ENCODE data around the gene FLRT1. TPM values are rescaled to one million over a fixed set of nuclear protein-coding genes. Genes with fewer than 3 reads are reported as not detected.

The FLRT1 gene
- total RNA-seq, 1 experiment from 2014 or later = 1.4 TPM

DNA sequence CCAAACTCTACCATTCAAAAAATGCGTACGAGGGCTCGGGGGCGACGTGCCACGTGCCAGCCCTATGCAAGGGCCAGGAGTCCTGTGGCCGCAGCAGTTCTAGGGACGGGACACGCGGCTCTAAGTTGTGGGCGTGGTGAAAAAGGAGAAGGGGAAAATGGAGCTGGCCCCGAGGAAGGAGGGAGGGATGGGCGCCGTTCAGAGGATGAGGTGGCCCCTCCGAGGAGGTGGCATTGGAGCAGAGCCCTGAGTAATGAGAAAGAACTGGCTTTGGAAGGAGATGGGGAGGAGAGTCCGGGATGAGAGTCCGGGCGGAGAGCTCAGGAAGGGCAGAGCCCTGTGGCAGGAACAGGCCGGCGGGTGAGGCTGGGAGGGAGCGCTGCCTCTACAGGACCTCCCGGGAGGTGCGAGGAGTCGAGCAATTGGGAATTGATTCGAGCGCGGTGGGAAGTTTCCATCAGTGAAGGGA lies 28.5 kb upstream of the FLRT1 start:
- DNase-seq (ENCODE audit: low spot score) = no peak

DNA sequence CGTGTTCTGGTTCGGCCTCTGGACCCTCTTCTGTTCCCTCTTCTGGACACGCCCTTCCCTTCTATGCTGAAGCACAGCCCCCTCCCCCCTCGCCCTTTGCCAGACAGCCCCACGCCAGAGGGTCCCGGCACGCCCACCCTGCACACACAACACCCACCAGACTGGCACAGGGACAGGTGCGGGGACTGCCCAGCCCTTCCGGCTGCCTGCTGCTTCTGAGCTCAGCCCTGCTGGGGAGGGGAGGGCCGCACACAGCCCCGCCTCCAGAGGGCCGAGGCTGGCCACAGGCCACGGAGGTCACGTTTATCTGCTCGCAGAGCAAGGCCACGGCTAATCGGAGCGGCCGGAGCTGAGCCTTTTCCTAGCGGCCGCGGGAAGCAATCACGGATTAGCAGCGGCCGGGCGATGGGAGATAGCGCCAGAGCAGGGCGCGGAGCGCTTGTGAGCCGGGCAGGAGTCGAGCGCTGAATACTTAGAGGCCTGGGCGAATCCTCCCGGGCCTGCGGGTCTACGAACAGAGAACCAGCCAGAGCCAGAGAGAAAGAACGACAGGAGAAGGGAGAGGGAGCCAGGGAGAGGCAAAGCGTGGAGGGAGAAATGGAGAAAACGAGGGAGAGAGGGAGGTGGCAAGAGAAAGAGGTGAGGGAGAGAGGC lies 28.0 kb upstream of the FLRT1 start:
- DNase-seq (ENCODE audit: low spot score) = no peak

DNA sequence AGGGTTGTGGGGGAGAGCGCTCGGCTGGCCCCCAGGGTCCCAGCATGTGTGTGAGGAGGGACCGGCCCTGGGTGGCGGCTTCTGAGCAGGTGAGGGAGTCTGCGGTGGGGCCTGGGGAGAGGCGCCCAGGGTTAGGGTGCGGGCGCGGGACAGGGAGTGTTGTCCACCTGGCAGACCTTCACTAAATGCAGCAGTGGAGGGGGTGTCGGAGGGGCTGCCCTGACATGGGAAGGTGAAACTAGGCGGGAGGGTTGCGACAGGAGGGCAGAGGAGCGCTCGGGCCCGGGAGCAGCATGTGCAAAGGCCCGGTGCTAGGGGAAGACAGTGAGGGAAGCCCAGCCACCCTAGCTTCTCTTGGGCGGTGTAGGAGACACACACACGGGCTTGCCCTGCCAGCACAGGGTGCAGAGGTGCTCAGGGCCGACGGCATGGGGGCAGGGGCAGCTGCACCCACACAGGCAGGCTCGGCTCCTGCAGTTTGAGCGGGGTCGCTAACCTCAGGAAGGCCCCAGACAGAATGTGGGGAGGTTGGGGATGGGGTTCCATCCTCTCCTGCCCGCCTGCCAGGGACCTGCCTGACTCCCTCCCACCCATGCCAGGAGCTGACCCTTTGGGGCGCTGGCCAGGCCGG lies 27.3 kb upstream of the FLRT1 start:
- no peak for DNase-seq (ENCODE audit: low spot score)

DNA sequence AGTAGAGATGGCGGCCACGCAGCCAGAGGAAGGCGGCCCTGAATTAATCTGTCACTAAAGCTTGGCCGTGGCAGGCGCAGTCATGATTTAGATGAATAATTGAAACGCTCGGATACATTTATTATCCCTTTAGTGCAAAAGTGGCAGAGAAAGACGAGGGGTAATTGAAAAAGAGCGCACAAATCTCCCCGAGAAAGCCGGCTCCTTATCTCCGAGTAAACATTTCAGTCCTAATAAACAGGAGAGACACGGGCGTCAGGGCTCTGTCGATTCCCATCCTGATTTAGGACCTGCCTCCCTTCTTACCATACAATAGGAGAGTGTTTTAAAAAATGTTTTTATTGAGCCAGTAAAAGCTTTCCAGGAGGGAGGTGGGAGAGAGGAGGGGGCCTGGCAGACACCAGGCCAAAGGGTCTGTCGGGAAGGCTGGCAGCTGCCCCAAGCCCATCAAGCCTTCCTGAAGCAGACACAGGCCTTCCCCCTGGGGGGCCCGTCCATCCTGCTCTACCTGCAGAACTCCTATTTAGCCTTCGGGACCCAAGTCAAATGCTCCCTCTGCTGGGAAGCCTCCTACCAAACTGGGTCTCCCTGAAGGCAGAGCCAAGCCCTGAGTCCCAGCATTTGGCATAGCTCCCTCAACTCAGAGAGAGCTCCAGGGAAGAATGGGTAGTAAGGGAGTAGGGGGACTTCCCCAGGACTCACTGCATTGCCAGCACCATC lies 26.7 kb upstream of the FLRT1 start:
- DNase-seq (ENCODE audit: low spot score) = no peak

DNA sequence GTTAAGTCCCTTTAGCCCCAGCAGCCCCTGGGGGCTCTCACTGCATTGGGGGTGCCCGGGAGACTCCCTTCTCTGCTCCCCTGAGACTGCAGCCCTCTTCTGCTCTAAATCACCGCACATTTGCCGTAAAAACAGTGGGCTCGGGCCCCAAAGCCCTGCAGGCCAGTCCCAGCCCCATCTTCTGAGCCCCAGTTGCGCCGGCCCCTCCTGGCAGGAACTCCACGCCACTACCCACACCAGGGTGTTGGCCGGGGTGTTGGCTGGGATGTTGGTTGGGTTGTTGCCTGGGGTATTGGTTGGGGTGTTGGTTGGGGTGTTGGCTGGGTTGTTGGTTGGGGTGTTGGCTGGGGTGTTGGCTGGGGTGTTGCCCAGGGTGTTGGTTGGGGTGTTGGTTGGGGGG lies 26.0 kb upstream of the FLRT1 start:
- DNase-seq (ENCODE audit: low spot score) = no peak

DNA sequence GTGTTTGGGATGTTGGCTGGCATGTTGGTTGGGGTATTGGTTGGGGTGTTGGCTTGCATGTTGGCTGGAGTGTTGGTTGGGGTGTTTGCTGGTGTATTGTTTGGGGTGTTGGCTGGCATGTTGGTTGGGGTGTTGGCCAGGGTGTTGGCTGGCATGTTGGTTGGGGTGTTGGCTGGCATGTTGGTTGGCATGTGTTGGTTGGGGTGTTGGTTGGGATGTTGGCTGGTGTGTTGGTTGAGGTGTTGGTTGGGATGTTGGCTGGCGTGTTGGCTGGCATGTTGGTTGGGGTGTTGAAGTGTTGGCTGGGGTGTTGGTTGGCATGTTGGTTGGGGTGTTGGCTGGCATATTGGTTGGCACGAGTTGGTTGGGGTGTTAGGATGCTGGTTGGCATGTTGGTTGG lies 24.9 kb upstream of the FLRT1 start:
- DNase-seq (ENCODE audit: low spot score) = no peak

DNA sequence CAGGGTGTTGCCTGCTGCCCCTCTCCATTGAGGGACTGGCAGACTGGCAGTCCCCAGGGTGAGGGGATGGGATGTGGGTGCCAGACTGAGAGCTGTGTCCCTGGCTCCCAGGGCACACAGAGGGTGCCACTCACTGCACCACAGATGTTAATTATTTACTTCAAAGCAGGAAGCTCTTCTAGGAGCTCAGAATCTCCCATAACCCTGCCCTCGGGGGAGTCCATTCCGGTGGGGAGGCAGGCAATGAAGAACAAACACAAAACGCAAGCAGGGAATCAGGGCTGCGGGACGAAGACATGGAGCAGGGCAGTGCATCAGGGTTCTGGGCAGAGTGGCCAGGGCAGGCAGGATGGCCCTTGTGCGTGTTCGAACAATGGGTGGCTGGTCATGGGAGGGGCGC lies 24.4 kb upstream of the FLRT1 start:
- DNase-seq (ENCODE audit: low spot score) = no peak

DNA sequence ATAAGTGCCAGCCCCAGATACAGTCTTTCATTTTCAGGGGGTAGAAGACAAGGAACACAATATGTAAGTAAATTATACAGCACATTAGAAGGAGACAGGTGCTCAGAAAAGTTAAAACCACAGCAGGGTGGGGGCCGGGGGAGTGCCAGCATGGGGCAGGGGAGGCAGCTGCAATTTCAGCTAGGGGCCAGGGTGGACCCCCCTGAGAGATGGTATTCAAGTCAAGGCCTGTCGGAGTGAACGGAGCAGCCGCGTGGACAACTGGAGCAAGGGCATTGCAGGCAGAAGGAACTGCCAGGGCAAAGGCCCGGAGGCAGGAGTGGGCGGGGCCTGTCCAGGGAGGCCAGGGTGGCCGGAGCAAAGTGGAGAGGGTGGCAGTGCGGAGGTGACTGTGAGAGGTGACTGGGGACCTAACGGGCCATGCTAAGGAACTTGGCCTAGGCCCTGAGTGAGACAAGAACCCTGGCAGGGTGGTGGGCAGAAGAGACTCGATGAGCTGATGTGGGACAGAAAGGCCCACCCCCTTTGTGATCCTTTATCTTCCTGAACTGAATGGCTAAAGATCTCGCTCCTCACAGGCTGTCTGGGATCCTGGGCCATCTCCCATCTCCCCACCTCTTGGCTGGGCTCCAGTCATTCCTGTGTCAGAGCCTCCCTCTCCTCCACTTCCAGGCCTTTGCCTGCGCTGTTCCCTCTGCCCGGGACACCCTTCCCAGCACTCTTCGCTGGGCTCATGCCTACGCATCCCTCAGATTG lies 22.4 kb upstream of the FLRT1 start:
- no peak for DNase-seq (ENCODE audit: low spot score)

DNA sequence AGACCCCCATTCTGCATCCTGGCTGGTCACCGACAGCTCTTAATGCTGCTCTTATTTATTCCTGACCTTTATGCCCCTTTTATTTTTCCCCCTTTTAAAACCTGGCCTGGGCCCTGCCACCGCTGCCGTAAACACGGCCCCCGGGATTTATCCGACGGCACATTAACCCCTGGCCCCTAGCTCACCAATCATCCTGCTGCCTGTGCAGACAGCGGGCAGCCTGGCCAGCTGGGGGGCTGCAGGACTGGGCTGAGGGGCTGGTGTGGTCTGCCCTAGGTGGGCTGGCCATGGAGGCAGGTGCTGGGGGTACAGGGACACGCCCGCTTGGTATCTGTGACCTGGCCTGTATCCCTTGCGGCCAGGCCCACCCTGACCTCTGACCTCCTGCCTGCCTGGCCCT lies 21.4 kb upstream of the FLRT1 start:
- DNase-seq (ENCODE audit: low spot score) = no peak

DNA sequence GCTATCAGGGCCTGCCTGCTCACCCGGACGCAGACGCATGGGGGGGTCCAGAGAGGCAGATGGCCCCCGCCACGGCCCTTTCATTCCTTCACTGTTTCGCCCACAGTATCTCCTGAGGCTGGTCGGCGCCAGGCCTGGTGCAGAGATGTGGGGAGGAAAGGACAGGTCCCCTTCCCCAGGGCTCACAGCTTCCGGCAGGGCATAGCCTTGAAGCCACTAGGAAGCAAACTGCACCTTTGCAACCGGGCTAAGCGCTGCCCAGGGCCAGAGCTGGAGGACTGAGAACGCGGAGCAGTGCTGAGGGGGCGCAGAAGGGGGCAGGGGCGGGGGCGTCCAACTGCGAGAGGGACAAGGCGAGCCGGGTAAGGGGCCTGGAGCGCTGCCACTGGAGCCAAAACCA lies 20.2 kb upstream of the FLRT1 start:
- no peak for DNase-seq (ENCODE audit: low spot score)

DNA sequence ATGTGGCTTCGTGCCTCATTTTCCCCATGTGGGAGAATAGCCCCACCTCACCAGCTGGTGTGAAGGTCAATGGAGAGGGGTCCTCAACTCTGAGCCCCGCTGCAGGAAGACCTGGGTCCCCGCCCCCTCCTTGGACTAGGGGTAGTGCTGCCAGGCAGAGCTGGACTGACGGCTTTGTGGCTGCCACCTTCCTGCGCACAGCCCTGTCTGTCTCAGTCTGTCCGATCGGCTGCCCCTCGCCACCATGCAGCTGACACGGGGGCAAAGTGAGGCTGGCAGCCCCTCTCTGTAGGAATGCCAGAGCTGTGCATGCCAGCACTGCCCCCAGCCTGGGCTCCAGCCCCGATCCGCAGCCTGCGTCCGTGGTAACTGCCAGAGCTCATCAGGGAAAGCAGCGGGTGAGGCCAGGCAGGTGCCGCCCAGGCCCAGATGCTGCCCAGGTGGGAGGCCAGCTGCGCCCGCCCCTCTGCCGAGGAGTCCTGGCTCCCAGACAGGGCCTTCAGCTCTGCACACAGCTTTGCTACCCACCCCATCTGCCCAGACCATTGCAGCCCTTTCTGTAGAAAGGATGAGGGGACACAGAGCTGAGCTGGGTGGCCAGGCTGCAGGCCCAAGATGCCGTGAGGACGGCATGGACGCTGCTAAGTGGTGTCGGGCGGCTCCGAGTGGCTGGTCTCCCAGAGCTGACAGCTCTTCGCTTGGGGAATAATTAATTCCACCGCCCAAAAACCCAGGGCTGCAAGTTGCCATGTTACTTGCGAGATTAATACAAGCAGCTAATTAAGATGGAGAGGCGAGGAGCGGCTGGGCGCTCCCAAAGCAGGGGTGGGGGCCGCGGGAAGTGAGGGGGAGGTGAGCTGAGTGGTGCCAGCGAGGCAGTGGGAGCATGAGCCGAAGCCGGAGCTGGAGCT lies 19.5 kb upstream of the FLRT1 start:
- no peak for DNase-seq (ENCODE audit: low spot score)

DNA sequence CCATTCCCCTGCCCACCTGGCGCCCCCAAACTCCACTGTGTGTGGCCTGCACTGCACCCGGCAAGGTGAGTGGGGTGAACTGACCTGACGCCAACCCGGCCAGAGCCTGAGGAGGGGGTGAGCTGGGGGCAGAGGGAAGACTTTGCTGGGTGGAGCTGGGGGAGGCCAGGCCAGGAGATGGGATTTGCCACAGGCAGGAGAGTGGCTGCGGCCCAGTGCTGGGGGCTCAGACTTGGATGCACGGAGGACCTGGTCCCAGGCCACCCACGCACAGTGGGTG lies 17.8 kb upstream of the FLRT1 start:
- DNase-seq (ENCODE audit: low spot score) = no peak

DNA sequence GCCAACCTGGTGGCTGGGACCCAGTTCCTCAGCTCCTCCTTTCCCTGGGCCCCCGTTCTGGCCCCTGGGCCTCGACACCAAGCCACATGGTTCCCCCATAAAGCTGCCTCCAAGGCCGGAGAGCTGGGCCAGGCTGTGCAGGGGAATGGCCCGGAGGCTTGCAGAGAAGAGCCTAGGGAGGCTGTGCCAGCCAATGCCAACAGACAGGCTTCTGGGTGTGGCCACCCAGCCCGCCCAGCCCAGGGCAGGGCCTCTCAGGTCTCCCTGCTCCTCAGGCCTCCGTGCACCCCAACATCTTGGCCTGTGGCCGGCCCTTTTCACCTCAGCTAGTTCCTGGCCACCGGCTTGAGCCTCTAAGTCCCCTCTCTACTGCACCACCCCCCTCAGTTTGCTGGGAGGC lies 17.4 kb upstream of the FLRT1 start:
- no peak for DNase-seq (ENCODE audit: low spot score)

DNA sequence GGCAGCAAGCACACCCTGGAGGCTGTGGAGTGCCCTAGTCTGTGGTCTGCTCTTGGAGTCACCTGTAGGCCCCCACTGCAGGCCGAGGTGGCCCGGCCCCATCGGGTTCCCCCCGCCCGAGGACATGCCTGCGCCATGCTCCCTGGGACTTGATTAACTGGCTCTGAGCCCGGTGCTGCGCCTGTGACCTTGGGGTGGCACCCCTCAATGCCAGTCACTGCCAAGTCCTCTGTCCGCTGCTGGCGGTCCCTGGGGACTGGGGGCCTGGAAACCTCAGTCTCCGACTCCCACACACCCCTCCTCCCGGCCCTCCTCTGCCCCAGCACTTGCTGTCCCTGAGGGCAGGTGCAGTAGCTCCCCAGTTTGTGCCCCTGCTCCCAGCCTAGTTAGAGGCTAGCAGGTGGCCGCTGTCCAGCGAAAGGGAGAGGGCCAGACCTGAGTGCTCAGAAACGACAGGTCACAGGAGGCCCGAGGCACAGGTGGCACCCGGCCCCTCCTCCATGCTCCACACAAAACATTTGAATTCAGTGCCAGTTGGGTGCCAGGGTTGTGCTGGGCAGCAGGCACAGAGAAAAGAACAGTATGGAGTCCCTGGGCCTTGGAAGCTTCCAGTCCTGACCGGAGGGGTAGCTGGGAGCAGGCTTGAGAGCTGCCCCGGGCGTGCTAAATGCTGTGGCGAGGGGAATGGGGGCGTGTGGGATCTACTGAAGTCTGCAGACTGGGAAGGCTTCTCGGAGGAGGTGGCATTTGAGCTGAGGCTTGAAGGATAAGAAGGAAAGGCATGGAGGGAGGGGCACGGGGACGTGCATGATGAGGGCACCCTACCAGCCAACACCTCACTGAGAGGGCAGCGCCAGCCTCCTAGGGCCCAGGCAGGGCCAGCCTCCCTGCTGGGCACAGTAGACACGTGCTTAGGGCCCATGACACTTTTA lies 16.4 kb upstream of the FLRT1 start:
- no peak for DNase-seq (ENCODE audit: low spot score)

DNA sequence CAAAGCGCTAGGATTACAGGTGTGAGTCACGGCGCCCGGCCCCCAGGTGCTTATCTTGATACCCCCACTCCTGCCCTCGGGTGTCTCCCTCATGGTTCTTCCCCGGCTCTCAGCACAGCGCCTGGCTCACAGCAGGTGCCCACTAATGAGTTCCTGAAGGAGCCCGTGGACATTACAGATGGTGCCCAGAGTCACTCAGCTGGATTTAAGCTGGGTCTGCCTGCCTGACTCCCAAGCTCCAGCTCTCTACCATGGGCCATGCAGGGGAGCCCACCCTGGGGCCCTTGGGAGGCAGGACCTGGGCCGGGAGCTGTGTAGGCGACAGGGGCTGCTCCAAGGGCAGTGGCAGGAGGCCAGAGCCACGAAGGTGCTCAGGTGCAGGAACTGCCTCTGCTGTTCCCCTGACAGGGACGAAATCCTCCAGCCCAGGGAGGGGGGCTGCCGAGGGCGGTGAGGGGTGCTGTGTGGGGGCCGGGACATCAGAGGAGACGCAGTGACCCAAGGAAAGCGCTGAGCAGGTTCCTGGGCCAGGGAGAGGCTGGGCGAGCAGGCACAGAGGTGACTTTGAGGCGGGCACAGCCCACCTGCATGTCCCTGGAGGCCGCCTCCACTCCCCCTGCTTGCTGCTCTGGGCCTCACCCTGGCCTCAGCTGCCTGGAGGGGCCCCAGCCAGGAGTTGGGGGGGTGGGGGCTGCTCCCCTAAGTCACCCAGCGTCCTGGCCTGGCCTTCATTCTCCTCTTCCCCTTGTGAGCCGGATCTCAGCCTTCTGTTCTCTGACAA lies 14.6 kb upstream of the FLRT1 start:
- DNase-seq (ENCODE audit: low spot score) = no peak

DNA sequence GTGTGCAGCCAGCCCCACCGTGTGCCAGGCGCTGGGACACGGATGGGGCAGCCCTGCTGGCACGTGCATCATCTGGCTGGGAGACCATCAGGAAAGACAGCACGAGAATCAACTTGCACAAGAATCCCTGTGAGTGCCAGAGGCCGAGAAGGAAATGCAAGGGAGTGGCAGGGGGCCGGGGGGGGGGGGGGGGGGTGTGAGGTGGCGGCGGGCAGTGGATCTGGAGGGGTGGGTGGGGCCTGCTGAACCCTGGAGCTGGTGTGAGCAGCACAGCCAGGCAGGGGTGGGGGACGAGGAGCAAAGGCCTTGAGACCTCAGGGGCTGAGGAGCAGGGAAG lies 14.0 kb upstream of the FLRT1 start:
- DNase-seq (ENCODE audit: low spot score) = no peak

DNA sequence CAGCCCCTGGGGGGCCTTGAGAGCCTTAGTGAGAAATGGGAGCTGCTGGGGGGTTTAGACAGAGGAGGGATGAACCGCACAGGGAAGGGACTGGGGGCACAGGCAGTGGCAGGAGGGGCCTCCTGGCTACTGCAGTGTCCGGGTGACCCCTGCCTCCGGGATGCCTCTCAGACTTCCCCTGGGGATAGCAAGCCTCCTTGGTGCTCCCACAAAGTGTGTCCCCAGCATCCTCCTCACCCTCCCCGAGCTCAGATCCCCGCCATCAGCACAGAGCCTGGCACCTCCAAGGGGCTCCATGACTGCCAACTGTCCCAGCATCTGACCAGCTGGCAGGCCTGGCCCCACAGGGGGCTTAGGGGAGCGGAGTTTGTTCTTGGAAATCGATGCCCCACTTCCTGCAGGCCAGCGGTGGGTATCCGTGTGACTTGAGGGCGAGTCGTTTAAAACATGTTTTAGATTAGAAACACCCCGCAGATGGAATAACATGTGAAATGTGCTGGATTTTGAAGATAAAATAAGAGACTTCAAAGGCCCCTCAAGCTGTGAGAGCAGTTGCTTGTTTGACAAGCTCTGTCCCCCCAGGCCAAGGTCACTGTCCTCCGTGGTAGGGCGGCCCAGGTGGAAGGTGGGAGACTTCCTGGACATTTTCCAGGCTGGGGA lies 13.5 kb upstream of the FLRT1 start:
- no peak for DNase-seq (ENCODE audit: low spot score)

DNA sequence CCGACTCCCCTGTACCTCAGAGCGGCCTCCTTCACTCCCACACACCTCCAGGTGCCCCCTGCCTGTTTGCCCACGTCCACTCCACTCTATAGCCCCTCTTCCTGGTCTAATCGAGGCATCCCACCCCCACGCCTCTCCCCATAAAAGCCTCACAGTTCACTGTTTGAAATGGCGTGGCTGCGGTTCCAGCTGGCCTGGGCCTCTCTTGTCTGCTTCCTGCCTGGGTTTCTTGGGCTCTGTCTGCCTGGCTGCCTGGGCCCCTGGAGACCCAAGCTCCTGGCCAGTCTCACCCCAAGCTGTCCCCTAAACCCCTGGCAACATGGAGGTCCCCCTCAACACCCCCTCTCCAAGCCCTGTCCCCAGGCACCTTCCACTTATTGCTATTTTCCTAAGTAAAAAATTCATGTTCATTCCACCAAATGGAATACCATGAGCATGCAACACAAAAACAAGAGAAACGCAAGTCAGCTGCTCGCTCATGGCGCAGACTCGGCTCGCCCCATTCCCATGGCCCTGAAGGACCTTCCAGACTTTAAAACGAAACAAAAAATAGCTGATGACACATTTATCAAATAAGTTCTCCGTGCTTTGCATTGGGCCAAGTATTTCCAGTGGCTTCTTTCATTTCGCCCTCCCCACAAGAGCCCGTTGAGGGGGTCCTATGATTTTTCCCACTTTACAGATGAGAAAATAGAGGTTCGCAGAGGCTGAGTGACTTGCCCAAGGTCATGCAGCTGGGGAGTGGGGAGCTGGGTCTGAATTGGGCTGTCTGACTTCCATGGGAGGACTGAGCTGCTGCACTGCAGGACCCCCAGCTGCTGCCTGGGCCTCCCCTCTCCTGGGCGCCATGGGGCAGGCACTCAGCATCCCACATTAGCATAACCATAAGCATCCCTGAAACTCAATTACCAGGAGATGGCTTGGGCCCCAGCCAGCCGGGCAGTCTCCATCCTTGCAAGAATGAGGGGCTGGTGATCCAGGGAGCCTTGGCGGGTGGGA lies 11.7 kb upstream of the FLRT1 start:
- no peak for DNase-seq (ENCODE audit: low spot score)

All from H4 (cell line).